ENCODE results near the gene PLK5.
"Not testable (repeated sequence)": the region's sequence is repeated elsewhere in the genome, so short reads cannot be mapped to it uniquely, and the experiment has no call there.

Gene PLK5

GRCh38 chr19:1523412-1524286 is at the start of gene PLK5:
Gene PLK5 (plus strand): TSS chr19:1524077. CDS start chr19:1526997, 2,920 bp downstream.
- no peak for DNase-seq

DNA sequence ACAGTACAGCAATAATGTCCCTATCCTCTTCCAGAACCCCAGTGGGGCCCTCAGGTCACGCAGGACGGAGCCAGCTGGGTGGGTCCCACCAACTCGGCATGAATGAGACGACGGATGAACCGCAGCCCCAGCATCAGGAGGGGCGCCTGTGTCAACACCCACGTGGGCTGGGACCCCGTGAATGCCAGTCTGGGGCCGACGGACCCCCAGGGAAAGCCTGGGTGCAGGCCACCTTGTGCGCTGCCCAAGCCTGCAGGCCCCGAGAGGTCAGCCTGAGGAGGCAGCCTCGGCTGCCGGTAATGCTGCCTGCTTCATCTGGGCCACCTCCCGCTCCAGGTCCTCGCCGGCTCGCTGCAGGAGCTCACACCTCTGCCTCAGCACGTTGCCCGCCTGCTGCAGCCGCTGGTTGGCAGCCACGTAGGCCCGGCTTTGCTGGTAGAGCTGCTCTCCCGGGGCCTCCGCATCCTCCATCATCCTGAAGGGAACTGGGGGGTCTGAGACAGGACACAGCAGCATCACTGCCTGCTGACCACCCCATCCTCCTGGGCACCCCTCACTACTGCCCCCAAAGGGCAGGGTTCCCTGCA is 49.0 kb upstream of the PLK5 start:
- DNase-seq = no peak

GRCh38 chr19:1475751-1476437 is 48.0 kb upstream of the PLK5 start:
- no peak for DNase-seq

GRCh38 chr19:1477056-1477455 is 46.8 kb upstream of the PLK5 start:
- DNase-seq = not testable (repeated sequence)

DNA sequence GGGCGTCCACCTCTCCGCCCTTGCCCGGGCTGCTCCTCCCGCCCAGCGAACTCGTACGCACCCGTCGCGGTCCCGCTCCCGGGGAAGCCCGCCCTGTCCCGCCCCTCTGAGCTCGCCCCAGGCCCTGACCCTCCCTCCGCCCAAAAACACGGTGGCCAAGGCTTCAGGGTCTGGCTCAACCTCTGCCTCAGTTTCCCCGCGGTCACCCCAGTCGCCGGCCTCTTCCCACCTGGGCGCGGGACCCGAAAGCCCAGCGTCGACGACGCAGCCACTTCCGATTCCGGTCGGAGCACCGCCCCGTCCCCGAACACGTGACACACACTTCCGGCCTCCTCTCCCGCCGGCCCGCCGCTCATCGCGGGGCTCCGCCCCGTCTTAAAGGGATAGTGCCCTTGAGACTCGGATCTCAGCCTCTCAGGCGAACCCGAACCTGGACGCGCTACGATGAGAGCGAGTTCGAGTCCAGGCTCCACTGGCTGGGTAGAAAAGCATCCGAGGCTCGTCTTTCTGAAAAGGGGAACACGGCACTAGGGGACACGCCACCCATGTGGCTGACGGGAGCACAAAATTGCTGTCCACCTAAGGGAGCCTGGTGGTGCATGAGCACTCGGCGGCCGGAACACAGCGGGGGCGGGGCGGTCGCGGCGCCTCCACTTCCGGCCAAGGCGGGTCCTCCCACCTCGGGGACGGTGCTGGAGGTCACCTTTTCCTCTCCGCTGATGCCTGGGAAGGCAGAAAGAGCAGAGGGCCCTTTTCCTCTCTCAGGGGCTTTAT is 44.8 kb upstream of the PLK5 start, which contains the start of gene C19orf25:
Gene C19orf25, minus strand, starts transcription at position 282 of the 774 bp plus-strand sequence. CDS start 312 bp downstream, outside the sequence.
- peak; percentile 62 for DNase-seq

DNA sequence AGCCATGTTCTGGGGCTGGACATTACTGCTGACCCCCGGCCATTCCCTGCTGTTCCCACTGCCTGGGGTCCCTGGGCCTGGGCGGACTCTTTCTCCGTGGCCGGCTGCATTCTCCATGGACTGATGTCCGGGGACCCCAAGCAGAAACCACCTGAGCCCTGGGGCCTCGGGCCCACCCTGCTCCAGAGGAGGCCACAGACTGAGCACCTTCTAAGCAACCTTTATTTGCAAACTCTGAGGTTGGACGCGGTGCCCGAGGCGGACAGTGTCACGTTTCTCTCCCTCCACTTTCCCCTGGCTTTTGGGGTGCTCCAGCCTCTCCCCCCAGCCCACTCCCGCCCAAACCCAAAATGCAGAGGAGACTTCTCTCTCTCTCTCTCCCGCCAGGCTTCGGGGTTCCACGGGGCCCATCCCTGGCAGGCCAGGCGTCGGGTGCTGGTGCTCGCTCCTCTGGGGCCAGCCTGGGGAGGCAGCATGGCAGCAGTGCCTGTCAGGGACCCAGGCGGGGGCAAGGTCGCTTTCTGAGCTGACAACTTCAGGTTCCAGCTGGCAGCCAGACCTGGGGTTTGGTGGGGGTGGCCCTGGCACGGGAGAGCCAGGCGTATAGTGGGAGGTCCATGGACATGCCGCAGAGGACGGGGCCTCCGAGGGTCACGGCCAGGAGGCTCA is 42.5 kb upstream of the PLK5 start:
- no peak for DNase-seq

DNA sequence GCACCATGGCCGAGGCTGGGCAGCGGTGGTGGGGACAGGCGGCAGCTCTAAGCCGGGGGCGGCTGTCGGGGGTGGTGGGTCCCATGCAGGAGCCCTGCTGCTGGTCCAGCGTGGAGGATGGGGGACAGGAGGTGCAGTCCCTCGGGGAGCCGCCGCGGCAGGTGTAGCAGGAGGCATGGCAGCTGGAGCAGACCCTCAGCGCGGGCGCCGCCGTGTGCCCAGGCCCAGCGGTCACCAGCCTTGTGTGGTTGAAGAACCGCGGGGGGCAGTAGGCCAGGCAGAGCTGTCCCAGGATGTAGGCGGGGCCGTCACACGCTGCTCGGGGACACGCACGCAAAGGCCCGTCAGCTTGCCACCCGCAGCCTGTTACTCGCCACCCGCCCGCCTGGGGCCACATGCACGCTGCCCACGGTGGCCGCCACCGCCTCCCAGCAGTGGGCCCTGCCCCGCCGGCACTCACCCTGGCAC is 42.0 kb upstream of the PLK5 start:
- DNase-seq = no peak

- no peak for DNase-seq
Observed at GRCh38 chr19:1482361-1483130, 41.3 kb upstream of the PLK5 start.

DNA sequence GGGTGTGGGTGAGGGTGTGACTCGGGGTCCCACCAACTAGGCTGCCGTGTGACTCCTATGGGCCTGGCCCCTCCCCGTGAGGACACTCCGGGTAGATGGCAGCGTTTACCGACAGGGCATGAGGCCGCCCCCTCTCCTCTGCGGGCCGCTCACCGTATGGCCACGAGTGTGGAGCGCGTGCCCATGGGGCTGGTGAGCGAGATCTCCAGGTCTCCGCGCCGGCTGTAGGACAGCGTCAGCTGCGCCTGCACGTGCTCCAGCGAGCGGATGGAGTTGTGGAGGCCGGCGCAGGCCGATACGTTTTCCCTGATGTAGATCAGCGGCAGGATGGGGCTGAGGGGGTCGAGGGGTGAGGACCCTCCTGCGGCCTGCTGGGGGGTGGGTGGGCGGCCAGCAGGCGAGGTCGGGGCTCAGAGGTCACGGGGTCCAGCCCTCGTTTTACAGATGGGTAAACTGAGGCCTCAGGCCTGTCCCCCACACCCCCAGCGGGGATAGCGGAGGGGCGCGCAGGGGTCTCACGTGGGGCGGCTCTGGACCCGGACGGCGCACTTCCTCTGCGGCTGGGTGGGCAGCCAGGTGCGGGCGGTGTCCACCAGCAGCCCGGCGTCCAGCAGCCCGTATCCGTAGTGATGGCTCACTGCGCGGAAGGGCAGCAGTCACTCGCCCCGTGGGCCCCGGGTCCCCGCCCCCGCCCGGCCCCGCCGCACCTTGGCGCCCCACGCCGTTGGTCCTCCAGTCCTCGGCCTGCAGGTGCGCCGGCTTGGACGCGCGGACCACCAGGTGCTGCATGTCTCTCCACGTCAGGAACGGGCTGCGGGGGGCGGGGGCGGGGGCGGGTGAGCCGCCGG is 40.5 kb upstream of the PLK5 start:
- no peak for DNase-seq

DNA sequence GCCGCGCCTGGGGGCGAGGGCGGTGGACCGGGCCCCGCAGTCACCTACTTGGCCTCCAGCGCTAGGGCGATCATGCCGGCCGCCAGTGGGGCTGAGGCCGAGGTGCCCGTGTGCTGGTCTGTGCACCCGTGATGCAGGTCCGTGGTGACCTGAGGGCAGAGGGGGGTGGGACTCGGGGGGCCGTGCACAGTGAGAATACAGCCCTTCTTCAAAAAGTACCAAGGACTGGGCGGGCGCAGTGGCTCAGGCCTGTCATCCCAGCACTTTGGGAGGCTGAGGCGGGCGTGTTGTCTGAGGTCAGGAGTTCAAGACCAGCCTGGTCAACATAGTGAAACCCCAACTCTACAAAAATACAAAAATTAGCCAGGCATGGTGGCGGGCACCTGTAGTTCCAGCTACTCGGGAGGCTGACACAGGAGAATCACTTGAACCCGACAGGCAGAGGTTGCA is 39.9 kb upstream of the PLK5 start:
- DNase-seq = no peak

DNA sequence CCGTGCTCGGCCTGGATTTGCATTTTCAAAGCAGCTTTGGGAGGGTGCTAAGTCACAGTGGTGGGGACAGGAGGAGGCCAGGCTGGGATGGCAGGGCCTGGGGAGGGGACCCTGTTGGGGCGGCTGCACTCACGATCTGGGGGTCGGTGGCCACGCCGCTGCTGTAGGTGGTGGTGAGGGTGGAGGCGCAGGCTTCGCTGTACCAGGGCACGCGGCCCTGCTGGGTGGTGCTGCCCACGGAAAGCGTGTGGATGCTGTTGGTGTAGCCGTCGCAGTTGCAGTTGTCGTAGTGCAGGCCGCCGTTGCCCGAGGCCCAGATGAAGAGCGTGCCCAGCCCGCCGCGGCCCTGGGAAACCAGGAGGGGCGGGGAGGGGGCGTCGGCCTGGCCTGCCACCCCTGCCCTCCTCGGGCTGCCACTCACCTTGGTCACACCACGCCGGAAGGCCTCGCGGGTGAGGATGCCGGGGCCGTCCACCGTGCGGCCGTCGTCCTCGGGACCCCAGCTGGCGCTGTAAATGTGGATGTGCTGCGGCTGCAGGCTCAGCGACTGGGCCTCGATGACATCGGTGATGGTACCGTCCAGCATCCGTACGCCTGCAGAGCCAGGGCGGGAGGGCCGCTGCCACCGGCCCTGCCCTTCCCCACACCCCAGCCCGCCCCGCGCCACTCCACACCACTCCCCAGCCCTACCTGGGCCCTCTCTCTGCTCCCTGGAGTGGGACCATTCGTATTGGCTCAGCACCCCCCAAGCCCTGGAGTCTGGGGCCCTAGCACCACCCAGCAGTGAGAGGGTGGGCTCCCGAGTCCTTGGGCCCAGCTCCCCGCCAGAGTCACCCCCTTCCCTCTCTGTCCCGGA is 36.9 kb upstream of the PLK5 start:
- no peak for DNase-seq

DNA sequence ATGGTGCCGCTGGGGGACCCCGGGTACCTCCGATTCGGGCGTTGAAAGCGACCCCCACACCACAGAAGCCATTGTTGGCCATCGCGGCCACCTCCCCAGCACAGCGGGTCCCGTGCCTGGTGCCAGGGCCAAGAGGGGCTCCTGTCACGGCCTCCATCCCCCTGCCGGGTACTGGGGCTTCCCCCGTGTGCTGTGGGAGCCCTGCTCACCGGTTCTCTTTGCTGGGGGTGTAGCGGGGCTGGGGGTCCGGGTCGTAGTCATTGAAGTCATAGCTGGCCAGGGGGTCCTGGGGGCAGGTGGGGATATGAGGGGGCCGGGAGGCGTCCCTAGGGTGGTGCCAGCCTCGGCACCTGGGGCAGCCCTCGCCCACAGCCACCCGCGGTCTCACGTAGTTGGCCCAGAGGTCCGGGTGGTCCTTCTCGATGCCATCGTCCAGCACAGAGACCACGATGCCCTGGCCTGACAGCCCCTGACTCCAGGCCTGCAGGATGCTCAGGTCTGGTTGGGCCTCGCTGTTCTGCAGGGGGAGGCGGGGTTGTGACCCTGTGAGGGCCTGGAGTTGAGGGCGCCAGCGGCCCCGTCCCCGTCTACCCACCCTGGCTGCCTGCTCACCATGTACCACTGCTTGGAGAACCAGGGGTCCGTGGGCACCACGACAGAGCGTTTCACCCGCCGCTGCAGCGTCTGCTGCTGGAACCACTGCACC is 36.1 kb upstream of the PLK5 start:
- DNase-seq = no peak

DNA sequence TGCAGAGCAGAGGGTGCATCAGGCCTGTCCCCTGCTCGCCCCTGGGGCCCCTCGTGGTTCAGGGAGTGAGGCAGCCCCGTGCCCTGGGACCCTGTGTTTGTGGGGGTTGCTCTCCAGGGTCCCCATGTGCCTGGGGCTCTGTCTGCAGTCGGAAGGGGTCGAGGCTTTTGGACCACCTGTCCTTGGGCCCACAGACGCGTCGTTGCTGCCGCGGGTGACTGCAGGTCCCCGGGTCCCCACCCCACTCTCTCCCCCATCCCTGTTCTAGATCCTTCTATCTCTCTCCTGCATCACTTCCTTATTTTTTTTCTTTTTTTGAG is 35.6 kb upstream of the PLK5 start:
- no peak for DNase-seq

GRCh38 chr19:1489463-1490310 is 34.2 kb upstream of the PLK5 start:
- DNase-seq = no peak

DNA sequence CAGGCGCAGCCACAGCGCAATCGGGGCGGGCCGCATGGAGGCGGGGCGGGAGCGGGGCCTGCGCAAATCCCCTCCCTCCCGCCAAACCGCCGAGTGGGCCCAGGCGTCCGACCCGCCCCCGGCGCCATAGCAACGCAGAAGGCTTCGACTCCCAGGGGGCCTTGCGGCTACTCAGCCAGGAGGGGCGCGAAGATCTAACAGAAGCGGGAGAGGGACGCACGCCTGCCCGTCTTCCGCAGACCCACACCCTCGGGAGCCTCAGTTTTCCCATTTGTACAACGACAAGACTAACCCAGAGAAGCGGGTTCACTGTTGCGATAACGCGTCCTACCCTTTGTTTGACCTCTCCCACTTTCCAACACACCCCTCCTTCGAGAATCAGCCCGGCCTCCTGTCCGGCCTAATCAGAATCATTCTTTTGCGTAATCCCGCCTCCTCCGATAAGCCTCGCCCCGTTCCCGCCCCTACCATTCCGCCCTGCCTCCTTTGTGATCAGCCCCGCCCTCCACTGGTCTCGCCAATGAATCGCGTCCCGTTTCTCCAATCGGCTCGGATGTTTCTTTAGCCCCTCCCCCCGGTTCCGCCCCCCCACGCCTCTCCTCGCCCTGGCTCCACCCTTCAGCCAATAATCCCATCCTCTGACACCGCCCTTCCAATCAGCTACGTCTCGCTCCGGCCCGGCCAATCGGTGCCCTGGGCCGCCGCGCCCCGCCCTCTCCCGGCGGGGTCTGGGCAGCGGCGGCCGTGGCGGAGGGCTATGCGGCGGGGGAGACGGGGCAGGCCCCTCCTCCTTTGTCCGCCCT is 33.4 kb upstream of the PLK5 start, which contains the start of gene PCSK4:
Gene PCSK4, minus strand, starts transcription at position 40 of the 803 bp plus-strand sequence. Its CDS starts 4 bp downstream, at position 36.
- peak; percentile 97 for DNase-seq

DNA sequence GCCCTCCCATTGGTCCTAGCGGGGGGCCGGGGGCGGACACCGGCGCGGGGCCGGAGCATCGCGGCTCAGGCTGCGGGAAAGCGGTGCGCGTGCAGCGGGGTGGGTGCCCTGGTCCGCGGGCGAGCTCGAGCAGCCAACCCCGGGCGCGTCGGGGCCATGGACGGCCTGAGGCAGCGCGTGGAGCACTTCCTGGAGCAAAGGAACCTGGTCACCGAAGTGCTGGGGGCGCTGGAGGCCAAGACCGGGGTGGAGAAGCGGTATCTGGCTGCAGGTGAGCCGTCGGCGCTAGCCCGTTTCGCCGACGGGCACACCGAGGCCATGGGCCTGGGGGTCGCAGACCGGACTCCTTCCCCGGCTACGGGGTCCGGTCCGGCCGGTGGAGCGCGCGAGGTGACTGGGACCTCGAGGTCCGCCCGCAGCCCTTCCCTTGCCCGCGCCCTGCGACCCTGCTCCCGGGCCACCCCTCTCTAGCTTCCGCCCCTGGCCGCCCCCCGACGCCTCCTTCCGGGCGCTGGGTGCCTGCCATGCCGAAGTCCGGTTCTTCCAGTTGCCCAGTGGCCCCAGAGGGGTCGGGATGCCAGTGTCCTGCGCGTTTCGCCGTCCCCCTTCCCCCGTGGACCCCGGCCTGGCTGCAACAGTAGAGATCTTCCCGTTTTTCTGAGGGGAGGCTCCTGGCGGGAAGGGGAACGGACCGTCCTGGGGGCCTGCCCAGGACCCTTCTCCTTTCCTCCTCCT is 32.6 kb upstream of the PLK5 start, which contains the start of gene REEP6:
Gene REEP6, plus strand, starts transcription at position 68 of the 735 bp plus-strand sequence. Its CDS starts 89 bp downstream, at position 157.
- no peak for DNase-seq
